NCI-H1694 treated with DMSO at 0.1 percent for 48 hours (cell line): Measurements from ENCODE around the gene COQ6.
"Not testable (repeated sequence)": the region's sequence is repeated elsewhere in the genome, so short reads cannot be mapped to it uniquely, and the experiment has no call there.

Experiments used
- DNase-seq: peaks from one replicate; lab custom pipeline; 2025; lab: John Stamatoyannopoulos, UW

COQ6 gene

DNA sequence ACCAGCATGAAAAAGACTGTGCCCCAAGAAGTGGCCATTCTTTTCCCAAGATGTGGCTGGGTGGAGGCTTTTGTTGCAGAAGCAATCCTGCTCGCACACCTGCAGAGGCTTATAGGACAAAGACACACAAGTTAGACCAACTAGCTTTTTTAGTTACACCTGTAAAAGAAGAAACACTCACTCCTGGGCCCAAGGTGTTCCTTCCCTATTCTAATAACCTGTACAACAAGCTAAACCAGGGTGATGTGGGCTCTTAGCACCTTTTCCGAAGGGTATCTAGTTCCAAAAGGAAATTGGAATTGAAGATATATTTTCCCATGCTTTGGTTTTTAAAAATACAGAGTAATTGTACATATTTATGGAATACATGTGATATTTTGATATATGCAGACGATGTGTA, 38.0 kb downstream of the COQ6 start:
- DNase-seq: no peak

DNA sequence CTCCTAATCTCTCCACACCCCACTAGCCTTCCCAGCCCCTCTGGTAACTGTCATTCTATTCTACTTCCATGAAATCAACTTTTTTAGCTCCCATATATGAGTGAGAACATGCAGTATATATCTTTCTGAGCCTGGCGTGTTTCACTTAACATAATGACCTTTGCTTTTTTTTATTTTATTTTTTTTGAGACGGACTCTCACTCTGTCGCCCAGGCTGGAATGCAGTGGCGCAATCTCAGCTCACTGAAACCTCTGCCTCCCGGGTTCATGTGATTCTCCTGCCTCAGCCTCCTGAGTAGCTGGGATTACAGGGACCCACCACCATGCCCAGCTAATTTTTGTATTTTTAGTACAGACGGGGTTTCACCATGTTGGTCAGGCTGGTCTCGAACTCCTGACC, 38.6 kb downstream of the COQ6 start:
- DNase-seq: not testable (repeated sequence)

DNA sequence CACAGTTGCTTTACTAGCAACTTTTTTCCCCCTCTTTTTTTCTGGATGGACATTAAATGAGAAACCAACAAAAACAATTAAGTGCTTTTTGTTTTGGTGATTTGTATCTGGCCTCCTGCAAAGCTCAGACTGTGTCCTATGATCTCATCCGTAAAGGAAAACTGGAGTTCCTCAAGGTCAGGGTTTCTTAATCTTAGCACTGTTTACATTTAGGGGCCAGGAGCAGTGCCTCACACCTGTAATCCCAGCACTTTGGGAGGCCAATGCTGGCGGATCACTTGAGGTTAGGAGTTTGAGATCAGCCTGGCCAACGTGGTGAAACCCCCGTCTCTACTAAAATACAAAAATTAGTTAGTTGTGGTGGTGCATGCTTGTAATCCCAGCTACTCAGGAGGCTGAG, 41.0 kb downstream of the COQ6 start:
- DNase-seq: no peak

DNA sequence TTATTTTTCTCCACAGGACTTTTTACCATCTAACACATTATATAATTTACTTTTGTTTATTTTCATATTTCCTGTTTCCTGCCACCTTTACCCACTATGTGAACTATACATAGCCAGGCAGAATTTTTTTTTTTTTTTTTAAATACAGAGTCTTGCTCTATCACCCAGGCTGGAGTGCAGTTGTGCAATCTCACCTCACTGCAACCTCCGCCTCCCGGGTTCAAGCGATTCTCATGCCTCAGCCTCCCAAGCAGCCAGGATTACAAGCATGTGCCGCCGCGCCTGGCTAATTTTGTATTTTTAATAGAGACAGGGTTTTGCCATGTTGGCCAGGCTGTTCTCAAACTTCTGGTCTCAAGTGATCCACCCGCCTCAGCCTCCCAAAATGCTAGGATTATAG, 44.8 kb downstream of the COQ6 start:
- DNase-seq: not testable (repeated sequence)

DNA sequence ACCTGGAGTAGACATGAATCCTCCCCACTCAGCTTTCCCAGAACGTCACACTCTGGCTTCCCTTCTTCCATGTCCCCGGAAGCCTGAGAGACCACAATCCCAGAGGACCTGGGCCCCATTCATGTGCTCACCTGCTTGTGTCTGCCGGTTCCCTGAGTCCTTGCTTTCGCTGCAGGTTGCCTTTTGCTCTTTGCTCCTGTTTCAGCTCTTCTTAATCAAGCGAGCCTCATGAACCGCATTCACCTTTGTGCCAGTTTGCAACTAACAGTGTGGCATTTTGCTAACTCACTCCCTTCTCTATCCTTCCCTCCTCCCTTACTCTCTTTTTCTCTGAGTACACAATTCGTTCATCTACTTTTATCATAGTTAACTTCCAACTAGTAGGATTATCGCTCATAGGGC, 45.9 kb downstream of the COQ6 start:
- no peak for DNase-seq

DNA sequence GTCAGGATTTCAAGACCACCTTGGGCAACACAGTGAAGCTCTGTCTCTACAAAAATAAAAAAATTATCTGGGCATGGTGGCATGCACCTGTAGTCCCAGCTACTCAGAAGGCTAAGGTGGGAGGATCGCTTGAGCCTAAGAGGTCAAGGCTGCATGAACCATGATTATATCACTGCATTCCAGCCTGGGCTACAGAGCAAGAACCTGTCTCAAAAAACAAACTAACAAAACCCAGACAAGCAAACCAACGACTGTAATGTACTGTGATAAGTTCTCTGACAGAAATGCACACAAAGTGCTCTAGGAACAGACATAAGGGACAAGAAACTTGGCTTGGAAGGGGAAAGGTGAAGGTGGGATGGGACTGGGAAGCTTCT, 46.6 kb downstream of the COQ6 start:
- DNase-seq: no peak

DNA sequence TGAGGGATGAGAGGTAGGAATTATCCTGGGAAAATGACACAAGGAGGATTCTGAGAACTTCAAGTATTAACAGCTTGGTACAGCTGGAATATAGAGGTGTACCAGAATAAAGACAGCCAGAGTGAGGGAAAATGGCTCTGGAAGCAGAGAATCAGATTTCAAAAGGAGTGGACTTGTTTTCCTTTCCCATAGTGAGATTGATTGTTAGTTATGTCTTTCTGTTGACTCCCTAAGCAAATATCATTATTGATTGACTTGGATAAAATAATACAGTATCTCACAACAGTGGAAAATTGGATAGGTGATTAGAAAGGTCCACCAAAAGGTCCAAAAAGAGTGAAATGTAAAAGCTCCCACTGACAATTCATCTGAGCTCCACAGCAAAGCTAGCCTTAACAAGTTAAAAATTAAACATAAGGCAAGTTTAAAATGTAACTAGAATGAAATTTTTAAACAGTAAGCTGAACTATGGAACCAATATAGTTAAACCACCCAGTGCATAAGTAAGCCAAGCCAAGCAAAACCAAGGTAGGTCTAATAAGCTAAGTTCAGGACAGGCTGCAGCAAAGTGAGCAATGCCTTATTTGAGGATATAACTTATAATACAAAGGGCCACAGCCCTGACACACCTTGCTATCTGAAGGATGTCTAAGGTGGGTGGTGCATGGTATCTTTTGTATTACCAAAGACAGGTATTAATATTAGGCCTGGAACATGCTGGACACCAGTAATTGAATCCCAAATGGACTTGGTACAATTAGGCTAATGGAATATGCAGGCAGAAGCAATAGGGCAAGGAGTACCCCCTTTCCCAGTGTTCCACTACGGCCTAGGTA, 47.2 kb downstream of the COQ6 start:
- DNase-seq: no peak

DNA sequence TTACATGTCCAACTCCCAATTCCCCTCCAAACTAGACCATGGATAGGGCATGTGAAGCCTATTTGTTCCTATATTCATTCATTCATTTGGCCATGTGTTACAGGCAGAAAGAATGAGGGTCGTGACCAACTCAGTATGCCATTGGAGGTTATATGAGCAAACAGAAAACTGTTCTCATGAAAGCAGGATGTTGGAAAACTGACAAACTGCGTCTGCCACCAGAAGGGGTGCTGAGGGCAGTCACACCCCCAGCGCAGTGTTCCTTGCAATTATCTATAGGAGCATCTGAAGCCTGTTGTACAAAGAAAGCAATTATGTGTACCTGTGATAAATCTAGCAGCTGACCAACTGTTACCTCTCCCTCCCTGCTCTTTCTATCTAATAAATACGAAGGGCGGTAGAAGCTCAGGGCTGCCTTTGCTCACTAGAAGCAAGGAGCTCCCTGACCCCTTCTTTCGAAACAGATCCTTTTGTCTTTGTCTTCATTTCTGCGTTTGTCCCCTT, 47.9 kb downstream of the COQ6 start:
- DNase-seq: no peak

DNA sequence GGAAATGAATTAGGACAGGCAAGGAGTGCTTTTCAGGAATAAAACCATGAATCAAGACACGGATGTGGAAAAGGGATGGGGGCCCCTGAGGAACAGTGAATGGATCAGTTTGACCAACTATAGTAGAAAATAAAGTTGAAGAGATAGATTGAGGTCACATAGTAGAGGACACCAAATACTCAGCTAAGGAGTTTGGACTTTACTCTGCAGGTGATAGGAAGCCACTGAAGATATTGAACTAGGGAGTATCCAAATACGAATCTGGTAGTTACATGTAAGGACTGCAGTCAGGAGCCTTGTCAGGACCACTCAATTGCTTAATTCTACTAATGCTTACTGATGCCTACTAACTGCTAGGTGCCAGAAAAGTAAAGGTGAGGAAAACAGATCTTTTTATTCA, 48.6 kb downstream of the COQ6 start:
- DNase-seq: no peak

DNA sequence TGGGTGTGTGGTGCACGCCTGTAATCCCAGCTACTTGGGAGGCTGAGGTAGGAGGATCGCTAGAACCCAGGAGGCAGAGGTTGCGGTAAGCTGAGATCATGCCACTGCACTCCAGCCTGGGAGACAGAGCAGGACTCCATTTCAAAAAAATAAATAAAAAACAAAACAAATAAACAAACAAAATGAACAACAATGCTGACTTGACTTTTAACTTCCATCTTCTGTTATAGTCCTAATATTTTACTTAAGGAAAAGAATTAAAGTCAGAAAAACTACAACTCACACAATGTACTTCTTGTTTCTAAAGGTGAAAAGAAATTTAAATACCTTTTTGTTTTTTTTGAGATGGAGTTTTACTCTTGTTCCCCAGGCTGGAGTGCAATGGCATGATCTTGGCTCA, 55.6 kb downstream of the COQ6 start:
- DNase-seq: not testable (repeated sequence)

DNA sequence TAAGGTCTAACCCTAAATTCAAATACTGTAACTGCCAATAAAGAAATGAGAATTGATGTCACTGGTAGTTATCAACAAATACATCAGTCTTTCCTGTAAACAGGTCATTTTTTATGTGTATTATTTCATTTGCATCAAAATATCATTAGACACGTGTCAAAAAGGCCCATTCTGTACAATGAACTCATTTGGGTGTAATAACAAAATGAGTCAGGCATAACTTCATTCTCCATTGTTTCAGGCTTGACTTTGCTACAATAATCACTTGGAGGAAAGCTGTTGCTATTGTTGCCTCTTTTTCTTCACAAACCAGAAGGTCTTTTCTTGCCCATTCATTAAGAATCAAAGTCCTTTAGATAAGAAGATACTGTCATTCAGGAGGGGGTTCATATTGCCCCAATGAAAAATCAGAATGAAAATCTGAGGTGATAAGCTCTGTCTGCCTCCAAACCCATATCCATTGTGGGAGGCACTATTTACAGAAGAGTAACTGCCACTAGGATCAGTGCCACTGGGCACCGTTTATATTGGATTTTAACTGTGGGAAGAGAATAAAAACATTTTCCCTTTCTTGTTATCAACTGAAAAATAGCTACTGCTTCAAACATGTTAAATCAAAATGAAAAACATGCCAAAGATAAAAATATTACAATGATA, 58.9 kb downstream of the COQ6 start:
- DNase-seq: no peak
